ENCODE data around the gene MAB21L2. TPM values are rescaled to one million over a fixed set of nuclear protein-coding genes. Genes with fewer than 3 reads are reported as not detected.

The MAB21L2 gene
- total RNA-seq, 1 experiment from 2014 or later: 0.06 TPM

- DNase-seq (ENCODE audit: low read depth): no peak
Measured at GRCh38 chr4:150600812-150601445, 19.0 kb downstream of the MAB21L2 start.

- DNase-seq (ENCODE audit: low read depth): peak; percentile 4
Measured at GRCh38 chr4:150609131-150609530, 27.2 kb downstream of the MAB21L2 start.

- peak; percentile 19 for DNase-seq (ENCODE audit: low read depth)
Measured at GRCh38 chr4:150619042-150619441, 37.1 kb downstream of the MAB21L2 start.

GRCh38 chr4:150624055-150624454 lies 42.1 kb downstream of the MAB21L2 start:
- no peak for DNase-seq (ENCODE audit: low read depth)

GRCh38 chr4:150625033-150625432 lies 43.1 kb downstream of the MAB21L2 start:
- no peak for DNase-seq (ENCODE audit: low read depth)

GRCh38 chr4:150628073-150628472 lies 46.1 kb downstream of the MAB21L2 start:
- no peak for DNase-seq (ENCODE audit: low read depth)

- DNase-seq (ENCODE audit: low read depth): no peak
Measured at GRCh38 chr4:150632639-150633038, 50.7 kb downstream of the MAB21L2 start.
